ENCODE results near the gene WDR76. TPM values are rescaled to one million over a fixed set of nuclear protein-coding genes. Genes with fewer than 3 reads are reported as not detected.

Gene WDR76
- total RNA-seq, 2 experiments from 2014 or later: 126 to 170 TPM

DNA sequence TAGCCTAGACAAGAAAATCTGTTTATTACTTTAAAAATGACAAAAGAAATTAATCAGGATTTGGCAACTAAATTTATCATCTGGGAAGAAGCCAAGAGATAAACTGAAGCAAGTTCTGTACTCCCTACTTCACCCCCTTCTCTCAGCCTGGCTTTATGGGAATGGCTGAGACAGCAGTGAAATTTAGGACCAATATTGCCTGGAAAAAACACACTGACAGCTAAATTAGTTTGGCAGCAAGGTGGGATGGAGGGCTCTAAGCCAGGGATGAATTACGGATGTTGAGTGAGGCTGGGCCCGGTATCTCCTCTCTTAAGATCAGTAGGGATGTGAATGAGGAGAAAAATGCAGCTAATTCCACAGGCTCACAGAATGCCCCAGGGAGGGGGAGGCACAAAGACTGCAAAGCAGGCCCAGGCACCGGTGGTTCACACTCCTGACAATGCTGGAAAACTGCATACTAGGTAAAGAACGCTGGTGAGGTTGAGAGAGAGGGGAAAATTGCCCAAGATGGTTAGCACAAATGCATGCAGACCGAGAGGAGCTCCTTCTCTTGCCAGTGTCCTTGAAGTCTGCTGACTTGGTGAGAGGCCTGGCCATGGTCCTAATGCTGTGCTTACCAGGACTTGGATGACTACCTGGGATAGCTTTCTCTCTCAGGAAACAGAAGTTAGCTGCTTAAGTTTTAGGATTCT lies 89.0 kb downstream of the WDR76 start:
- no peaks in the 10 kb centered on the region for H3K79me2 ChIP-seq (ENCODE audit: insufficient read depth, low read depth, low read length)
- H3K4me2 ChIP-seq (ENCODE audit: low read length): no peak overlapping the region
- BruUV-seq (replicated peaks): no TSS peak
- no peak overlapping the region for H3K4me3 ChIP-seq (ENCODE audit: low read depth, low read length, poor library complexity, severe bottlenecking)
- H3K27ac ChIP-seq (ENCODE audit: low read depth, low read length, poor library complexity, severe bottlenecking): no peak overlapping the region
- no peaks in the 10 kb centered on the region for H3K4me1 ChIP-seq (ENCODE audit: insufficient read depth, low read length, poor library complexity, severe bottlenecking)
- ChIA-PET CTCF (ENCODE audit: unreplicated experiment) (no interaction called here), POLR2A (no interaction called here)
- H3K9me3 ChIP-seq (ENCODE audit: low read length): no peaks in the 10 kb centered on the region
- intact Hi-C loops (cut with micrococcal nuclease; ENCODE audit: unreplicated experiment): no loop called here
- TF ChIP-seq, protein P1, sequence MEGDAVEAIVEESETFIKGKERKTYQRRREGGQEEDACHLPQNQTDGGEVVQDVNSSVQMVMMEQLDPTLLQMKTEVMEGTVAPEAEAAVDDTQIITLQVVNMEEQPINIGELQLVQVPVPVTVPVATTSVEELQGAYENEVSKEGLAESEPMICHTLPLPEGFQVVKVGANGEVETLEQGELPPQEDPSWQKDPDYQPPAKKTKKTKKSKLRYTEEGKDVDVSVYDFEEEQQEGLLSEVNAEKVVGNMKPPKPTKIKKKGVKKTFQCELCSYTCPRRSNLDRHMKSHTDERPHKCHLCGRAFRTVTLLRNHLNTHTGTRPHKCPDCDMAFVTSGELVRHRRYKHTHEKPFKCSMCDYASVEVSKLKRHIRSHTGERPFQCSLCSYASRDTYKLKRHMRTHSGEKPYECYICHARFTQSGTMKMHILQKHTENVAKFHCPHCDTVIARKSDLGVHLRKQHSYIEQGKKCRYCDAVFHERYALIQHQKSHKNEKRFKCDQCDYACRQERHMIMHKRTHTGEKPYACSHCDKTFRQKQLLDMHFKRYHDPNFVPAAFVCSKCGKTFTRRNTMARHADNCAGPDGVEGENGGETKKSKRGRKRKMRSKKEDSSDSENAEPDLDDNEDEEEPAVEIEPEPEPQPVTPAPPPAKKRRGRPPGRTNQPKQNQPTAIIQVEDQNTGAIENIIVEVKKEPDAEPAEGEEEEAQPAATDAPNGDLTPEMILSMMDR (conservative IDR thresholded peaks at IDR 0.05; ENCODE audit: low read length): no peak
- no peak for TF ChIP-seq EZH2phosphoT487 (IDR thresholded peaks at IDR 0.05; ENCODE audit: borderline replicate concordance, low read depth, low read length)
- H4K20me1 ChIP-seq (ENCODE audit: insufficient read depth, low read length): no peaks in the 10 kb centered on the region
- H3K9me2 ChIP-seq (ENCODE audit: insufficient read depth, low read length): no peaks in the 10 kb centered on the region
- no peaks in the 10 kb centered on the region for H3K36me3 ChIP-seq (ENCODE audit: insufficient read depth, low read length)
- DNase-seq (ENCODE audit: low spot score): no peak
- H2AFZ ChIP-seq (ENCODE audit: low read length): no peak overlapping the region

DNA sequence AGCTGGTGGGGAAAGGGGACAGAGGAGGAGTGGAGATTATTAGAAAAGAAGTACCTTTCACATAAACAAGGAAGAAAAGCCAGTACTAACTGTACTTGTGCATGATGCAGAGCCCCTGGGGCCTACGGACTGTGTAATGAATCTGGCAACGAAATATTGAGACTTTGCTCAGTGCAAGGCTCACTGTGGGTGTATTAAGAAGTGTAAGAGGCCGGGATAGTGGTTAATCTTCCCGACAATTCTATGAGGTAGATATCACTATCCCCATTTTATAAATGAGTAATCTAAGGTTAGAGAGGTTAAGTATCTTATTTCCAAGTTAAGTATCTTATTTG lies 89.5 kb downstream of the WDR76 start:
- Histone ChIP-seq H3K4me2 (ENCODE audit: low read length) (no peak overlapping the region), H3K4me1 (ENCODE audit: insufficient read depth, low read length, poor library complexity, severe bottlenecking) (no peaks in the 10 kb centered on the region), H3K79me2 (ENCODE audit: insufficient read depth, low read depth, low read length) (no peaks in the 10 kb centered on the region), H3K9me2 (ENCODE audit: insufficient read depth, low read length) (no peaks in the 10 kb centered on the region), H2AFZ (ENCODE audit: low read length) (no peak overlapping the region), H4K20me1 (ENCODE audit: insufficient read depth, low read length) (no peaks in the 10 kb centered on the region), H3K9me3 (ENCODE audit: low read length) (no peaks in the 10 kb centered on the region), H3K27ac (ENCODE audit: low read depth, low read length, poor library complexity, severe bottlenecking) (no peak overlapping the region), H3K36me3 (ENCODE audit: insufficient read depth, low read length) (no peaks in the 10 kb centered on the region), H3K4me3 (ENCODE audit: low read depth, low read length, poor library complexity, severe bottlenecking) (no peak overlapping the region)
- intact Hi-C loops (cut with micrococcal nuclease; ENCODE audit: unreplicated experiment): no loop called here
- BruUV-seq (replicated peaks): no TSS peak
- CTCF ChIA-PET (ENCODE audit: unreplicated experiment): no interaction called here
- DNase-seq (ENCODE audit: low spot score): no peak
- no peak for TF ChIP-seq EZH2phosphoT487 (IDR thresholded peaks at IDR 0.05; ENCODE audit: borderline replicate concordance, low read depth, low read length)
- TF ChIP-seq, protein P1 (conservative IDR thresholded peaks at IDR 0.05; ENCODE audit: low read length): no peak
- POLR2A ChIA-PET: no interaction called here

Small RNA genes within 50 kb of the gene (microRNA-seq; reads per million reads assigned to microRNA genes)
- gene MIR1282 (ENCODE audit: borderline replicate concordance): not detected

Small RNA genes within 50 kb of the gene (small RNA-seq; reads per million reads assigned to genes)
- gene MIR1282 (not detected), gene RF00019 (not detected)

Other genes with a start within 250 kb of the WDR76 start
- gene PPIP5K1, start 236.8 kb upstream of the WDR76 start, total RNA-seq (2014; rRNA removed; shearing (Covaris generic)): 67.5 and 70.2 TPM in 2 replicates
- 89.5 and 89.8 TPM in 2 replicates for gene PPIP5K1, start 236.8 kb upstream of the WDR76 start, total RNA-seq (2022)
- gene CKMT1B, start 233.0 kb upstream of the WDR76 start, total RNA-seq (2014; rRNA removed; shearing (Covaris generic)): 0.25 and 0.51 TPM in 2 replicates
- 3.8 and 4.1 TPM in 2 replicates for gene CKMT1B, start 233.0 kb upstream of the WDR76 start, total RNA-seq (2022)
- 1.8 and 2.1 TPM in 2 replicates for gene STRC, start 208.2 kb upstream of the WDR76 start, total RNA-seq (2014; rRNA removed; shearing (Covaris generic))
- 1.5 and 1.8 TPM in 2 replicates for gene STRC, start 208.2 kb upstream of the WDR76 start, total RNA-seq (2022)
- 15.3 and 34.7 TPM in 2 replicates for gene CATSPER2, start 178.2 kb upstream of the WDR76 start, total RNA-seq (2014; rRNA removed; shearing (Covaris generic))
- 13.9 and 17.0 TPM in 2 replicates for gene CATSPER2, start 178.2 kb upstream of the WDR76 start, total RNA-seq (2022)
- gene CKMT1A, start 133.1 kb upstream of the WDR76 start, total RNA-seq (2014; rRNA removed; shearing (Covaris generic)): 0.16 and 0.28 TPM in 2 replicates
- gene CKMT1A, start 133.1 kb upstream of the WDR76 start, total RNA-seq (2022): 4.0 and 6.1 TPM in 2 replicates
- gene PDIA3, start 80.6 kb upstream of the WDR76 start, total RNA-seq (2014; rRNA removed; shearing (Covaris generic)): 79.1 and 82.1 TPM in 2 replicates
- gene PDIA3, start 80.6 kb upstream of the WDR76 start, total RNA-seq (2022): 243 and 293 TPM in 2 replicates
- gene ELL3, start 50.0 kb upstream of the WDR76 start, total RNA-seq (2014; rRNA removed; shearing (Covaris generic)): 296 and 306 TPM in 2 replicates
- gene ELL3, start 50.0 kb upstream of the WDR76 start, total RNA-seq (2022): 116 and 134 TPM in 2 replicates
- gene SERF2, start 34.7 kb upstream of the WDR76 start, total RNA-seq (2014; rRNA removed; shearing (Covaris generic)): 581 and 622 TPM in 2 replicates
- 1,328 and 1,370 TPM in 2 replicates for gene SERF2, start 34.7 kb upstream of the WDR76 start, total RNA-seq (2022)
- 0.23 and 0.60 TPM in 2 replicates for gene SERINC4, start 26.8 kb upstream of the WDR76 start, total RNA-seq (2014; rRNA removed; shearing (Covaris generic))
- 1.1 and 1.9 TPM in 2 replicates for gene SERINC4, start 26.8 kb upstream of the WDR76 start, total RNA-seq (2022)
- 16.1 and 25.0 TPM in 2 replicates for gene HYPK, start 26.4 kb upstream of the WDR76 start, total RNA-seq (2014; rRNA removed; shearing (Covaris generic))
- gene HYPK, start 26.4 kb upstream of the WDR76 start, total RNA-seq (2022): 48.9 and 53.6 TPM in 2 replicates
- gene MFAP1, start 2.3 kb upstream of the WDR76 start, total RNA-seq (2014; rRNA removed; shearing (Covaris generic)): 25.3 and 43.4 TPM in 2 replicates
- 57.2 and 72.1 TPM in 2 replicates for gene MFAP1, start 2.3 kb upstream of the WDR76 start, total RNA-seq (2022)

Data from OCI-LY7 (cell line).